SK-MEL-5 (cell line): Measurements from ENCODE around the gene MALAT1. TPM values are rescaled to one million over a fixed set of nuclear protein-coding genes. Genes with fewer than 3 reads are reported as not detected.

Source experiments
- DNase-seq: peaks from one replicate; pipeline ENCODE4 v3.0.0-alpha.2; 2016; ENCODE audit warnings: low read depth, low spot score
- in situ Hi-C: cut with HindIII; loops from 2 replicates; pipeline ENCODE4 v1.10.0; 2016; ENCODE audit warnings: low sequenced_read_pairs, high pct_unique_total_duplicates, low pct_unique_long_range_greater_than_20kb
- total RNA-seq: library from RNA; depleted of rRNA; stranded (reverse); fragments of >200 nt; shearing (Covaris generic); gene quantifications from 2 replicates; pipeline ENCODE4 v1.2.3, GENCODE V29; 2014

Gene MALAT1
- total RNA-seq, 1 experiment from 2014 or later: 1,469 TPM

- in situ Hi-C loops: no loop called here
- no peak for DNase-seq
Observed at GRCh38 chr11:65476632-65477148, 22.2 kb upstream of the MALAT1 start.

GRCh38 chr11:65477149-65477965, 21.5 kb upstream of the MALAT1 start:
- peak; percentile 91 for DNase-seq
- in situ Hi-C loops: no loop called here

GRCh38 chr11:65478388-65479183, 20.3 kb upstream of the MALAT1 start:
- no peak for DNase-seq
- in situ Hi-C loops: no loop called here

GRCh38 chr11:65479184-65480145, 19.4 kb upstream of the MALAT1 start:
- in situ Hi-C loops: no loop called here
- peak; percentile 71 for DNase-seq

- in situ Hi-C loops: no loop called here
- DNase-seq: no peak
Observed at GRCh38 chr11:65482306-65482850, 16.5 kb upstream of the MALAT1 start.

GRCh38 chr11:65485920-65486219, 13.0 kb upstream of the MALAT1 start:
- in situ Hi-C loops: no loop called here
- DNase-seq: no peak

- DNase-seq: no peak
- in situ Hi-C loops: no loop called here
Observed at GRCh38 chr11:65486570-65487466, 12.0 kb upstream of the MALAT1 start.

GRCh38 chr11:65487467-65488272, 11.2 kb upstream of the MALAT1 start:
- in situ Hi-C loops: no loop called here
- DNase-seq: peak; percentile 97

GRCh38 chr11:65488273-65489034, 10.4 kb upstream of the MALAT1 start:
- no peak for DNase-seq
- in situ Hi-C loops: no loop called here

GRCh38 chr11:65489035-65489705, 9.7 kb upstream of the MALAT1 start:
- in situ Hi-C loops: no loop called here
- no peak for DNase-seq

GRCh38 chr11:65489706-65490320, 9.0 kb upstream of the MALAT1 start:
- in situ Hi-C loops: no loop called here
- no peak for DNase-seq

- in situ Hi-C loops: no loop called here
- no peak for DNase-seq
Observed at GRCh38 chr11:65491163-65491465, 7.7 kb upstream of the MALAT1 start.

- in situ Hi-C loops: no loop called here
- DNase-seq: peak; percentile 74
Observed at GRCh38 chr11:65491614-65492386, 7.0 kb upstream of the MALAT1 start.

GRCh38 chr11:65492387-65492636, 6.5 kb upstream of the MALAT1 start:
- in situ Hi-C loops: no loop called here
- DNase-seq: no peak
